ENCODE data around the gene UBAC2.

UBAC2 gene

GRCh38 chr13:99165753-99166587 lies 34.7 kb upstream of the UBAC2 start:
- ATAC-seq, result no peak
- TF ChIP-seq PATZ1 (CRISPR knock-in tag; IDR thresholded peaks at IDR 0.05; ENCODE audit: borderline replicate concordance) (no peak), ZNF565 (CRISPR knock-in tag; conservative IDR thresholded peaks at IDR 0.05; ENCODE audit: low read depth) (no peak), ISL1 (CRISPR knock-in tag; IDR thresholded peaks at IDR 0.05) (no peak), OSR1 (CRISPR knock-in tag; IDR thresholded peaks at IDR 0.05) (no peak), ZFP3 (CRISPR knock-in tag; IDR thresholded peaks at IDR 0.05) (no peak), GLIS3 (CRISPR knock-in tag; IDR thresholded peaks at IDR 0.05) (no peak), TOX (CRISPR knock-in tag; IDR thresholded peaks at IDR 0.05; ENCODE audit: borderline replicate concordance) (no peak), PPARA (CRISPR knock-in tag; IDR thresholded peaks at IDR 0.05; ENCODE audit: borderline replicate concordance) (no peak), ZFP30 (CRISPR knock-in tag; IDR thresholded peaks at IDR 0.05) (no peak), SNAI2 (CRISPR knock-in tag; IDR thresholded peaks at IDR 0.05) (no peak)
- TF ChIP-seq, protein P1, sequence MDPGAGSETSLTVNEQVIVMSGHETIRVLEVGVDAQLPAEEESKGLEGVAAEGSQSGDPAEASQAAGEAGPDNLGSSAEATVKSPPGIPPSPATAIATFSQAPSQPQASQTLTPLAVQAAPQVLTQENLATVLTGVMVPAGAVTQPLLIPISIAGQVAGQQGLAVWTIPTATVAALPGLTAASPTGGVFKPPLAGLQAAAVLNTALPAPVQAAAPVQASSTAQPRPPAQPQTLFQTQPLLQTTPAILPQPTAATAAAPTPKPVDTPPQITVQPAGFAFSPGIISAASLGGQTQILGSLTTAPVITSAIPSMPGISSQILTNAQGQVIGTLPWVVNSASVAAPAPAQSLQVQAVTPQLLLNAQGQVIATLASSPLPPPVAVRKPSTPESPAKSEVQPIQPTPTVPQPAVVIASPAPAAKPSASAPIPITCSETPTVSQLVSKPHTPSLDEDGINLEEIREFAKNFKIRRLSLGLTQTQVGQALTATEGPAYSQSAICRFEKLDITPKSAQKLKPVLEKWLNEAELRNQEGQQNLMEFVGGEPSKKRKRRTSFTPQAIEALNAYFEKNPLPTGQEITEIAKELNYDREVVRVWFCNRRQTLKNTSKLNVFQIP (CRISPR knock-in tag; IDR thresholded peaks at IDR 0.05; ENCODE audit: borderline replicate concordance, low read depth), result no peak

GRCh38 chr13:99172951-99173350 lies 27.7 kb upstream of the UBAC2 start:
- ATAC-seq, result no peak
- TF ChIP-seq TSHZ2 (CRISPR knock-in tag; IDR thresholded peaks at IDR 0.05) (no peak), ZNF8 (CRISPR knock-in tag; IDR thresholded peaks at IDR 0.05) (no peak), GLIS3 (CRISPR knock-in tag; IDR thresholded peaks at IDR 0.05) (no peak), ZNF565 (CRISPR knock-in tag; conservative IDR thresholded peaks at IDR 0.05; ENCODE audit: low read depth) (no peak), PPARA (CRISPR knock-in tag; IDR thresholded peaks at IDR 0.05; ENCODE audit: borderline replicate concordance) (no peak)

DNA sequence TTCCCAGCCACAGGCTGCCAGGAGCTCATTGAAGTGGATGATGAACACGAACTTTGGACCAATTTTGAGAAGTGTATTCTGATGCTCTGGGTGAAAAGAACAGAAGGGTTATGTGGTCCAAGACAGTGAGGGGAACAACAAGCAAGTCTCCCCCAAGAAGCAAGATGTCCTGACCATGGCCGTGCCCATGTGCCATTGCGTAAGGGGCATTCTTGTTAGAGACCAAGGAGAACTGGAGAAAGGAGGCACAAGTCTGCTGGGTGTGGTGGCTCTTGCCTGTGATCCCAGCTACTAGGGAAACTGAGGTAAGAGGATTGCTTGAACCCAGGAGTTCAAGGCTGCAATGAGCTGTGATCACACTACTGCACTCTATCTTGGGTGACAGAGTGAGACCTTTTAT lies 27.0 kb upstream of the UBAC2 start:
- no peak for ATAC-seq
- TF ChIP-seq, protein P1 (CRISPR knock-in tag; IDR thresholded peaks at IDR 0.05; ENCODE audit: borderline replicate concordance, low read depth), result no peak
- TF ChIP-seq TCF4 (CRISPR knock-in tag; IDR thresholded peaks at IDR 0.05; ENCODE audit: borderline replicate concordance), result no peak

DNA sequence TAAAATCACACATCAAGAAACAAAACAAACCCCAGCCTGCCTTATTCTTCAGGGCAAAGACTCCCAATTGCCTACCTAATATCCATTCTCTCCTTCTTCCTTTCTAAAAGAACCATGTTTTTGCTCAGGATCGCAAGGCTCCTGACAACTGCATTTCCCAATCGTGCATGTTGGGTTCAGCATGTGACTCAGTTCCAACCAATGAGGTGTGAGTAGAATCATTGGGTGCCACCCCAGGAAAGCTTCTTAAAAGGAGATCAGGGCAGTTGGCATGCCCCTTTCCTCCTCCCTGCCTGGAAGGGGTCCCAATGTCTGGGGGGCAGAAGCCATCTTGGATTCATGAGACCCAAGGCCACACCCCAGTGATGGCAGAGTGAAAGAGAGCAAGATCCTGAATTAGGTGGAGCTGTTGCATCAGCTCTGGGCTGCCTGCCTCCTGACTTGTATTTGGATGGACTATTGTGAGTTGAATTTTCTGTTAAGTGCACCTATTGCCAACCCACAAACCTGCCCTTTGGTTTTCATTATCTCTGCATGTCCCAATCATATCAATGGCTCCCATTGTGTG lies 26.0 kb upstream of the UBAC2 start:
- ATAC-seq, result no peak
- TF ChIP-seq TSHZ2 (CRISPR knock-in tag; IDR thresholded peaks at IDR 0.05) (no peak), ZFP30 (CRISPR knock-in tag; IDR thresholded peaks at IDR 0.05) (no peak), GLIS3 (CRISPR knock-in tag; IDR thresholded peaks at IDR 0.05) (no peak), ESRRG (CRISPR knock-in tag; IDR thresholded peaks at IDR 0.05) (no peak), PATZ1 (CRISPR knock-in tag; IDR thresholded peaks at IDR 0.05; ENCODE audit: borderline replicate concordance) (no peak), ZC3H10 (CRISPR knock-in tag; IDR thresholded peaks at IDR 0.05) (no peak), ZFP3 (CRISPR knock-in tag; IDR thresholded peaks at IDR 0.05) (no peak), ZNF8 (CRISPR knock-in tag; IDR thresholded peaks at IDR 0.05) (no peak), TOX (CRISPR knock-in tag; IDR thresholded peaks at IDR 0.05; ENCODE audit: borderline replicate concordance) (no peak), ARNTL (CRISPR knock-in tag; IDR thresholded peaks at IDR 0.05; ENCODE audit: borderline replicate concordance, low read depth) (no peak), ISL1 (CRISPR knock-in tag; IDR thresholded peaks at IDR 0.05) (no peak), PPARA (CRISPR knock-in tag; IDR thresholded peaks at IDR 0.05; ENCODE audit: borderline replicate concordance) (no peak)
- TF ChIP-seq, protein P1 (CRISPR knock-in tag; IDR thresholded peaks at IDR 0.05; ENCODE audit: borderline replicate concordance, low read depth), result no peak
